Caco-2 (cell line): ENCODE measurements around the gene CEP152. TPM values are rescaled to one million over a fixed set of nuclear protein-coding genes. Genes with fewer than 3 reads are reported as not detected.

Source experiments
- BruUV-seq: library from RNA; stranded (reverse); fragments of 400-500 nt; replicated peaks from 2 replicates; lab custom pipeline; 2021; lab: Mats Ljungman, UMichigan
- CTCF ChIA-PET: fragments of 300-600 bp; sonication (Branson Sonifier 250); formaldehyde crosslinking; loops from one replicate; lab custom pipeline; 2022; ENCODE audit warnings: antibody characterized with exemption; lab: Charles Lee
- POLR2A ChIA-PET: fragments of 300-600 bp; sonication (Branson Sonifier 250); formaldehyde crosslinking; loops from one replicate; lab custom pipeline; 2022; ENCODE audit warnings: antibody characterized with exemption; lab: Charles Lee
- DNase-seq, 2 experiments: peaks; one replicate each; pipeline versions ENCODE4 v3.0.0 to v3.0.0-alpha.2; 2020 to 2022
- H3K27me3 ChIP-seq: replicated peaks from 2 replicates; pipeline ENCODE4 v1.6.0; 2011; ENCODE audit warnings: low read length; ENCODE audit not compliant: control insufficient read depth, insufficient read depth
- H3K36me3 ChIP-seq: 2 replicates; pipeline ENCODE4 v1.5.1; 2011; ENCODE audit warnings: low read length; ENCODE audit not compliant: control insufficient read depth, insufficient read depth
- H3K4me1 ChIP-seq: fragments of 250-450 bp; sonication (Bioruptor Pico); 2 replicates; pipeline ENCODE4 v1.5.1; 2020; ENCODE audit warnings: mild to moderate bottlenecking
- H3K4me3 ChIP-seq: 2 replicates; pipeline ENCODE4 v1.5.1; 2011; ENCODE audit warnings: low read depth, mild to moderate bottlenecking, control low read depth, low read length
- H3K9me3 ChIP-seq: fragments of 250-450 bp; sonication (Bioruptor Pico); 2 replicates; pipeline ENCODE4 v1.5.1; 2020; ENCODE audit warnings: mild to moderate bottlenecking, moderate library complexity
- H3K27ac Mint-ChIP-seq: one replicate; pipeline ENCODE4 v1.8.0; 2022; ENCODE audit warnings: mixed read lengths; ENCODE audit not compliant: unreplicated experiment
- H3K27me3 Mint-ChIP-seq: one replicate; pipeline ENCODE4 v1.8.0; 2022; ENCODE audit warnings: mixed read lengths; ENCODE audit not compliant: insufficient read depth, unreplicated experiment
- H3K36me3 Mint-ChIP-seq: one replicate; pipeline ENCODE4 v1.8.0; 2022; ENCODE audit warnings: mild to moderate bottlenecking, mixed read lengths; ENCODE audit not compliant: insufficient read depth, unreplicated experiment
- H3K4me1 Mint-ChIP-seq: one replicate; pipeline ENCODE4 v1.8.0; 2022; ENCODE audit warnings: low read depth, mixed read lengths; ENCODE audit not compliant: unreplicated experiment
- H3K4me3 Mint-ChIP-seq: one replicate; pipeline ENCODE4 v1.8.0; 2022; ENCODE audit warnings: mild to moderate bottlenecking, moderate library complexity, mixed read lengths; ENCODE audit not compliant: unreplicated experiment
- H3K9me3 Mint-ChIP-seq: one replicate; pipeline ENCODE4 v1.8.0; 2022; ENCODE audit warnings: mixed read lengths; ENCODE audit not compliant: unreplicated experiment
- CTCF ChIP-seq, 2 experiments: fragments of 200-600 bp in 1 of 2; IDR thresholded peaks; 1 replicate in 1 of 2; 2 replicates in 1 of 2; pipeline versions ENCODE4 v1.5.1 to v1.8.0; 2011 to 2022; ENCODE audit warnings: antibody characterized with exemption in 1 of 2, control low read depth in 1 of 2, inconsistent platforms in 1 of 2, low read depth in 1 of 2, low read length in 1 of 2, mild to moderate bottlenecking in 1 of 2, moderate library complexity in 1 of 2; ENCODE audit not compliant: insufficient read depth in 1 of 2, severe bottlenecking in 1 of 2, unreplicated experiment in 1 of 2
- intact Hi-C: fragments of 100-400 bp; cut with micrococcal nuclease; formaldehyde crosslinking; loops from one replicate; pipeline ENCODE4 v1.10.0; 2022; ENCODE audit not compliant: unreplicated experiment
- total RNA-seq: library from RNA; stranded (reverse); gene quantifications from 2 replicates; pipeline ENCODE4 v1.2.3, GENCODE V29; 2022

CEP152 gene
- total RNA-seq, 1 experiment from 2014 or later = 14.2 TPM

GRCh38 chr15:48708641-48709040, 102.2 kb downstream of the CEP152 start:
- Histone ChIP-seq H3K36me3 (no peaks in the 10 kb centered on the region), H3K4me1 (no peaks in the 10 kb centered on the region), H3K4me3 (no peak overlapping the region), H3K9me3 (no peaks in the 10 kb centered on the region), H3K27me3 (no peaks in the 10 kb centered on the region)
- no peak for DNase-seq
- Mint-ChIP-seq H3K27ac (no peak overlapping the region), H3K27me3 (peaks cover 6% of the 10 kb centered on the region), H3K4me3 (no peak overlapping the region), H3K9me3 (peaks cover 14% of the 10 kb centered on the region), H3K4me1 (no peaks in the 10 kb centered on the region), H3K36me3 (no peaks in the 10 kb centered on the region)
- POLR2A ChIA-PET = no interaction called here
- CTCF ChIA-PET = no interaction called here
- no TSS peak for BruUV-seq
- TF ChIP-seq CTCF (IDR thresholded peaks at IDR 0.05; ENCODE audit: insufficient read depth in 1 of 2, low read depth in 1 of 2, low read length in 1 of 2, severe bottlenecking in 1 of 2, unreplicated experiment in 1 of 2) = no peak
- intact Hi-C loops = no loop called here

DNA sequence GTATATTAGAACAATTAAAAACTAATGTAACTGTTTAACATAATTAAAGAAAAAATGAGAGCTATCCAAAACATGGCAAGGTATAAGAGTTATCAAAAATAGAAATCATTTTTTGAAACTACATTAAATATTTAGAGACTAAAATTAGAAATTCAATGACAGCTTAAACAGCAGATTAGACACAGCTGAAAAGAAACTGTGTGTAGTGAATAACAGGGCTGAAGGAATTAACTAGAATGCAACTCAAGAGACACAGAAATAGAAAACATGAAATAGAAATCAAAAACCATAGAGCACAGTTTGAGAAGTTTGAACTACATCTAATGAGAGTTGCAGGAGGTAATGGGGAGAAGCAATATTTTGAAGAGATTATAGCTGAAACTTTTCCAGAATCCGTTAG, 105.5 kb downstream of the CEP152 start:
- H3K4me3 ChIP-seq = no peak overlapping the region
- Mint-ChIP-seq H3K4me3 (no peak overlapping the region), H3K27ac (no peak overlapping the region), H3K27me3 (peaks cover 2% of the 10 kb centered on the region), H3K4me1 (no peaks in the 10 kb centered on the region), H3K36me3 (no peaks in the 10 kb centered on the region), H3K9me3 (peaks cover 14% of the 10 kb centered on the region)
- H3K4me1 ChIP-seq = no peaks in the 10 kb centered on the region
- H3K9me3 ChIP-seq = no peaks in the 10 kb centered on the region
- H3K36me3 ChIP-seq = no peaks in the 10 kb centered on the region
- H3K27me3 ChIP-seq = no peaks in the 10 kb centered on the region
- DNase-seq = no peak
- CTCF ChIA-PET = no interaction called here
- POLR2A ChIA-PET = no interaction called here
- TF ChIP-seq CTCF (IDR thresholded peaks at IDR 0.05; ENCODE audit: insufficient read depth in 1 of 2, low read depth in 1 of 2, low read length in 1 of 2, severe bottlenecking in 1 of 2, unreplicated experiment in 1 of 2) = no peak
- intact Hi-C loops = no loop called here
- no TSS peak for BruUV-seq

DNA sequence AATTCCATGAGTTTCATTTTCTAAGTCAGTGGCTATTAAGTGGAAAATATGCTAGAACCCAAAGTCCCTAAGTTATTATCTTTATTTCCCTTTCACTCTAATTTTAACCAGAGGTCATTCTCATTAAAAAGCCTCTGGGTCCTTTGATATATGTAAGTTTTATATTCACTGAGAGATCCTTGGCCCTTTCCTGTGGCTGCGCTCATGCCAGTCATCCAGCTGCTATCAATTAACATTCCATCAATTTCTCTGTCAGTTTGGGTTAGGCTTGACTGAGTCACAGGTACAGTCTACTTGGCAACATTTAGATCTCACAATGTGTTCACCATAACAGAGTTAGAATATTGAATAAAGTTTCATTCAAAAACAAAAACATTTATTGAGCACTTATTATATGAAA, 107.3 kb downstream of the CEP152 start:
- POLR2A ChIA-PET = no interaction called here
- Histone ChIP-seq H3K4me1 (no peaks in the 10 kb centered on the region), H3K36me3 (no peaks in the 10 kb centered on the region), H3K4me3 (no peak overlapping the region), H3K9me3 (no peaks in the 10 kb centered on the region), H3K27me3 (no peaks in the 10 kb centered on the region)
- BruUV-seq = no TSS peak
- CTCF ChIA-PET = no interaction called here
- no peak for DNase-seq
- intact Hi-C loops = no loop called here
- H3K27ac Mint-ChIP-seq = no peak overlapping the region
- no peaks in the 10 kb centered on the region for H3K4me1 Mint-ChIP-seq
- H3K9me3 Mint-ChIP-seq = peaks cover 14% of the 10 kb centered on the region
- H3K4me3 Mint-ChIP-seq = no peak overlapping the region
- H3K36me3 Mint-ChIP-seq = no peaks in the 10 kb centered on the region
- TF ChIP-seq CTCF (IDR thresholded peaks at IDR 0.05; ENCODE audit: insufficient read depth in 1 of 2, low read depth in 1 of 2, low read length in 1 of 2, severe bottlenecking in 1 of 2, unreplicated experiment in 1 of 2) = no peak
- H3K27me3 Mint-ChIP-seq = no peaks in the 10 kb centered on the region
